Ishikawa (cell line): ENCODE data around the gene NCKIPSD.

Source experiments
- CEBPB ChIP-seq: IDR thresholded peaks from 2 replicates; pipeline ENCODE4 v1.6.1; 2012
- CREB1 ChIP-seq: IDR thresholded peaks from 2 replicates; pipeline ENCODE4 v1.6.1; 2012; ENCODE audit warnings: low read depth
- EP300 ChIP-seq: IDR thresholded peaks from 2 replicates; pipeline ENCODE4 v1.6.1; 2012; ENCODE audit warnings: borderline replicate concordance
- FOXM1 ChIP-seq: IDR thresholded peaks from 2 replicates; pipeline ENCODE4 v1.6.1; 2012; ENCODE audit warnings: low read depth, borderline replicate concordance
- NFIC ChIP-seq: IDR thresholded peaks from 2 replicates; pipeline ENCODE4 v1.6.1; 2012
- RAD21 ChIP-seq: IDR thresholded peaks from 2 replicates; pipeline ENCODE4 v1.6.1; 2012; ENCODE audit warnings: low read depth
- TAF1 ChIP-seq: IDR thresholded peaks from 2 replicates; pipeline ENCODE4 v1.6.1; 2012; ENCODE audit warnings: low read depth, mild to moderate bottlenecking
- TCF12 ChIP-seq: IDR thresholded peaks from 2 replicates; pipeline ENCODE4 v1.6.1; 2012; ENCODE audit warnings: low read depth
- TEAD4 ChIP-seq: IDR thresholded peaks from 2 replicates; pipeline ENCODE4 v1.6.1; 2012
- YY1 ChIP-seq: IDR thresholded peaks from 2 replicates; pipeline ENCODE4 v1.6.1; 2012; ENCODE audit warnings: low read depth
- ZBTB7A ChIP-seq: IDR thresholded peaks from 2 replicates; pipeline ENCODE4 v1.6.1; 2012; ENCODE audit warnings: low read depth
- TF ChIP-seq, protein P1 (sequence below): IDR thresholded peaks from 2 replicates; pipeline ENCODE4 v1.6.1; 2012; ENCODE audit warnings: low read depth, mild to moderate bottlenecking
- TF ChIP-seq, protein P2 (sequence below): IDR thresholded peaks from 2 replicates; pipeline ENCODE4 v1.6.1; 2012
- TF ChIP-seq, protein P3 (sequence below): IDR thresholded peaks from 2 replicates; pipeline ENCODE4 v1.6.1; 2012

NCKIPSD gene

DNA sequence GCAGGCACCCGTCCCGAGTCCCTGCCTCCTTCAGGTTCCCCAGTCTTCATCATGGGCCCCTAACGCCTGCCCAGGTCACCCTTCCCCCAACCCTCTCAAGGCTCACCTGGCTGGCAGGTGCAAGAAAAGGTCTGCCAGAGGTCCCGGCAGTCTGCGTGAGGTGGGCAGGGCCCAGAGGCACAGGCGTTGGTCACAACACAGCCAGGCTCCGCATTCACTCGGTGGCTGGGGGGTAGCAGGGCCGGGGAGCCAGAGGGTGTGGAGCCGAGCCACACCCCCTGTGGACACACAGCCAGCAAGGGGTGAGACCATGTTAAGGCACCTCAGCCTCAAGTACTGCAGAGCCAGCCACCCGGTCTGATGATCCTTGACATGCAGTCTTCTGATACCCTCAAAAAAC, 33.9 kb downstream of the NCKIPSD start:
- no peak for TF ChIP-seq YY1
- no peak for TF ChIP-seq ZBTB7A
- TF ChIP-seq NFIC = no peak
- TF ChIP-seq, protein P1, sequence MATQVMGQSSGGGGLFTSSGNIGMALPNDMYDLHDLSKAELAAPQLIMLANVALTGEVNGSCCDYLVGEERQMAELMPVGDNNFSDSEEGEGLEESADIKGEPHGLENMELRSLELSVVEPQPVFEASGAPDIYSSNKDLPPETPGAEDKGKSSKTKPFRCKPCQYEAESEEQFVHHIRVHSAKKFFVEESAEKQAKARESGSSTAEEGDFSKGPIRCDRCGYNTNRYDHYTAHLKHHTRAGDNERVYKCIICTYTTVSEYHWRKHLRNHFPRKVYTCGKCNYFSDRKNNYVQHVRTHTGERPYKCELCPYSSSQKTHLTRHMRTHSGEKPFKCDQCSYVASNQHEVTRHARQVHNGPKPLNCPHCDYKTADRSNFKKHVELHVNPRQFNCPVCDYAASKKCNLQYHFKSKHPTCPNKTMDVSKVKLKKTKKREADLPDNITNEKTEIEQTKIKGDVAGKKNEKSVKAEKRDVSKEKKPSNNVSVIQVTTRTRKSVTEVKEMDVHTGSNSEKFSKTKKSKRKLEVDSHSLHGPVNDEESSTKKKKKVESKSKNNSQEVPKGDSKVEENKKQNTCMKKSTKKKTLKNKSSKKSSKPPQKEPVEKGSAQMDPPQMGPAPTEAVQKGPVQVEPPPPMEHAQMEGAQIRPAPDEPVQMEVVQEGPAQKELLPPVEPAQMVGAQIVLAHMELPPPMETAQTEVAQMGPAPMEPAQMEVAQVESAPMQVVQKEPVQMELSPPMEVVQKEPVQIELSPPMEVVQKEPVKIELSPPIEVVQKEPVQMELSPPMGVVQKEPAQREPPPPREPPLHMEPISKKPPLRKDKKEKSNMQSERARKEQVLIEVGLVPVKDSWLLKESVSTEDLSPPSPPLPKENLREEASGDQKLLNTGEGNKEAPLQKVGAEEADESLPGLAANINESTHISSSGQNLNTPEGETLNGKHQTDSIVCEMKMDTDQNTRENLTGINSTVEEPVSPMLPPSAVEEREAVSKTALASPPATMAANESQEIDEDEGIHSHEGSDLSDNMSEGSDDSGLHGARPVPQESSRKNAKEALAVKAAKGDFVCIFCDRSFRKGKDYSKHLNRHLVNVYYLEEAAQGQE = no peak
- no peak for TF ChIP-seq TCF12

DNA sequence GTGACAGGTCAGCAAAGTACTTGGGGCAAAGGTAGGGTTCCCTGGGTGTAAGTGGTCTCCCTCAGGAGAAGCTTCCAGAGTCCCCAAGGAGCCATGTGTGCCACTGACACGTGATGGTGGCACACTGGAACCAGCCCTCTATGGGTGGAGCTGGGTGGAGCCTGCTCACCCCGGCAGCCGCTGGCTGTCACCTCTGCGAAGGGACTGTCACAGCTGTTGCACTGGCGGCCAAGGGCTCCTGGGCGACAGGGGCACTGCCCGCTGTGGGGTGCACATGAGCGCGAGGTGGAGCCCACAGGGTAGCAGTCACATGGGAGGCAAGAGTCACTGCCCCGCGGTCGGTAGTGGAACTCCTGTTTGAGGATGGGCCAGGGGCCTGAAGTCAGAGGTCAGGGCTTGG, 35.0 kb downstream of the NCKIPSD start:
- TF ChIP-seq FOXM1 = no peak
- TF ChIP-seq, protein P2, sequence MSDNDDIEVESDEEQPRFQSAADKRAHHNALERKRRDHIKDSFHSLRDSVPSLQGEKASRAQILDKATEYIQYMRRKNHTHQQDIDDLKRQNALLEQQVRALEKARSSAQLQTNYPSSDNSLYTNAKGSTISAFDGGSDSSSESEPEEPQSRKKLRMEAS = no peak

DNA sequence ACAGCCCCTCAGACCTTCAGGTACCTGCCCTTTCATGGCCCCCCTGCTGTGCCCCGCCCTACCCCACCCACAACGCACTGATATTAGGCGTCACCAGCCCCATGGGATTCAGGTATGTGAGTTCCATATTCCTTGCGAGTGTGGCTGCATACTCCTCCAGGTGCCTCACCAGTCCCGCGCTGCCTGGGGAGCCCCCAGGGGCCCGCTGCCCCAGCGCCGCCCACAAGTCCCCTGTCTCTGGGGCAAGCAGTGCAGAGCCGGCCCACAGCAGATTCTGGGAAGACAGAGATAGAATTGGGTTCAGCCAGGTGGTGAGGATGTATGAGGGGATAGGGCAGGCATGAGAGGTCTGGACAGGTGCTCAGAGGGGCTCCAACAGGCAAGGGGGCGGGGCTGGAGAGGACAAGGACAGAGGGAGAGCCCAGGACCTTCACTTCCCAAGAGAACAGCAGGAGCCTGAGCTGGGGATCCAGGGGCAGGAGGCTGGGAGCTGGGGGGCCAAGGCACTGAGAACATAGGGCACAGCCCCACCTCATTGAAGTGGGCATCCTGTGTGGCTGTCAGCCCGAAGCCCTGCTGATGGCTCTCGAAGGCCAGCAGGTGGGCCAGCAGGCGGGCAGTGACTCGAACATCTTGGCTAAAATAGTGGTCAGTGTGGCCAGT, 37.4 kb downstream of the NCKIPSD start:
- TF ChIP-seq EP300 = no peak
- TF ChIP-seq, protein P1 = no peak
- no peak for TF ChIP-seq CREB1
- TF ChIP-seq ZBTB7A = no peak
- no peak for TF ChIP-seq FOXM1
- no peak for TF ChIP-seq RAD21
- TF ChIP-seq YY1 = no peak
- TF ChIP-seq, protein P3, sequence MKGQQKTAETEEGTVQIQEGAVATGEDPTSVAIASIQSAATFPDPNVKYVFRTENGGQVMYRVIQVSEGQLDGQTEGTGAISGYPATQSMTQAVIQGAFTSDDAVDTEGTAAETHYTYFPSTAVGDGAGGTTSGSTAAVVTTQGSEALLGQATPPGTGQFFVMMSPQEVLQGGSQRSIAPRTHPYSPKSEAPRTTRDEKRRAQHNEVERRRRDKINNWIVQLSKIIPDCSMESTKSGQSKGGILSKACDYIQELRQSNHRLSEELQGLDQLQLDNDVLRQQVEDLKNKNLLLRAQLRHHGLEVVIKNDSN = no peak
- no peak for TF ChIP-seq CEBPB

DNA sequence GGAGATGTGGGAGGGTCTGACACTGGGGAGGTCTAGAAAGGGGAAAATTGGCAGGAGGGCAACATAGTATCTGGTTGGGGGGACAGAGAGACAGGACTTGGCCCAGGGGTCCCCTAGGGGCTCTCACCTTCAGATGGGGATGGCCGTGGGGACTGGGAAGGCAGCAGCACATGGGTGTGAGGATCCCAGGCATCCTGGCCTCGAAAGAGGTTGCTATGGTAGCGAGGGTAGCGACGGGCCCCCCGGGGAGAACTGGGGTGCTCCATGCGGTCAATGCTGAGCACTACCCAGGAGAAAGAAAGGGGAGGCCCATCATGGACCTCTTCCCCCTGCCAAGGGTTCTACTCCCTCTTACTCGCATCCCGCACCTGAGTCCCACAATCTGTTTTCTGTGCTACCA, 38.0 kb downstream of the NCKIPSD start:
- TF ChIP-seq CREB1 (no peak), NFIC (no peak), CEBPB (no peak), EP300 (no peak), YY1 (no peak)
- TF ChIP-seq, protein P3 = no peak
- TF ChIP-seq, protein P2 = no peak

DNA sequence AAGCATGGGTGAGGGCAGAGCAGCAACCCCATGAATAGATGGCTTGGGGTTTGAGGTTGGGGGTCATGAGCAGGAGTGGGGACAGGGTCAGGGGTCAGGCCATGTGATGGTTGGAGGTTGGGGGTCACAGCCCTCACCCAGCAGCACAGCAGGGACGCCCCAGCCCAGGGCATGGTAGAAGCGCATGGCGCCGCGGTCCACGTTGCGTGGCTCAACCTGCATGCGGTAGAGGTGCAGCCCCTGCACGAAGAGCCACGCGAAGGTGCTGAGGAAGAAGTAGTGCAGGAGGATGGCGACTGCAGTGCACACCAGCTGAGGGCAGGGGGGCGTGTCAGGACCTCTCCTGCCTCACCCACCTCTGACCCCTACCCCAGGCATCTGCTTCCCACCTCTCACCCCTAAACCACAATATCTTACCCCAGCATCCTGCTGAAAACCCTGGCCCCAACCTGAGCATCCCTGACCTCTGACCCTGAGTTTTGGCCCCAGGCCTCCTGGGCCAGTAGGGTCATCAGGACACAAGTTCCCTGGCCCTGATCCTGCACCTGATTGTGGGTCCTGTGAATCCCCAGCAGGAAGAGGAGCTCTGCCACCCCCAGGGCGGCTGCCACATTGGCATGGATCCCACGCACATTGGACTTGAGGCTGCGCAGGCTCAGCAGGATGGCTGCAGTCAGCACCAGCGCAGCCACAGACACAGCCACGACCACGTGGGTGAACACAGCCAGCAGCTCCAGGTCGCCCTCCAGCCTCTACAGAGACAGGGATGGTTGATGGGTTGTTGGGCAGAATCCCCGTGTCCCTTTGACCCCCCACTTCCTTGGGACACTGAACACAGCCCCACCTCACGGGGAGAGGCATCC, 40.6 kb downstream of the NCKIPSD start:
- TF ChIP-seq TAF1 = no peak
- TF ChIP-seq NFIC = no peak
- TF ChIP-seq, protein P3 = no peak

DNA sequence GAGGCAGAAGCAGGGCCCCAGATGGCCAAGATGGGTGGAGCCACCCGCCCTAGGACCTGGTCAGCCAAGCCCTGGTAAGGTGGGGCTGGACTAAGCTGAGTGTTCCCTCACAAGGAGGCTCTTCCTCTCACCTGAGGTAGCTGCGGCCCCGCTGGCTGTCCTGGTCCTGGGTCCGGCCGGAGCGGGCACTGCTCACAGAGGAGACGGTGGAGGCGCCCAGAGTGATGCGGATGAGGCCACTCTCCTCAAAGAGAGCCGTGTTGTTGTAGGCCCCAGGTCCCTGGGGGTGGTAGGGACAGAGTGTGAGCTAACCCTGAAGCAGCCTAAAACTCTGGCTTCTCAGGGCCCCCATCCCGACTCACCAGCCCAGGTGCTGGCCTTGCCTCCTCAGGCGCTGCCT, 43.1 kb downstream of the NCKIPSD start:
- TF ChIP-seq, protein P1 = no peak
- no peak for TF ChIP-seq EP300
- TF ChIP-seq, protein P2 = no peak
- TF ChIP-seq CREB1 = no peak
- no peak for TF ChIP-seq TAF1
- TF ChIP-seq FOXM1 = no peak
- no peak for TF ChIP-seq YY1
- TF ChIP-seq TEAD4 = no peak
